Neural cell (in vitro differentiated cells): ENCODE results near the gene CLEC18B.
"Not testable (repeated sequence)": the region's sequence is repeated elsewhere in the genome, so short reads cannot be mapped to it uniquely, and the experiment has no call there.

Source experiments
- CTCF ChIP-seq: fragments of 450-650 bp; IDR thresholded peaks from 2 replicates; pipeline ENCODE4 v1.5.1; 2014; ENCODE audit warnings: antibody characterized with exemption, mild to moderate bottlenecking, moderate library complexity; ENCODE audit not compliant: poor library complexity, severe bottlenecking
- EP300 ChIP-seq: fragments of 450-650 bp; conservative IDR thresholded peaks from 2 replicates; pipeline ENCODE4 v1.6.1; 2014; ENCODE audit warnings: antibody characterized with exemption, mild to moderate bottlenecking, moderate library complexity; ENCODE audit not compliant: poor library complexity, severe bottlenecking
- EZH2 ChIP-seq: fragments of 200-600, 300-800 bp; shearing (Covaris generic), sonication (generic); IDR thresholded peaks from 2 replicates; pipeline ENCODE4 v1.6.1; 2014; ENCODE audit warnings: antibody characterized with exemption, low read length, borderline replicate concordance, mild to moderate bottlenecking; ENCODE audit not compliant: insufficient read depth, poor library complexity, severe bottlenecking
- MXI1 ChIP-seq: fragments of 450-650 bp; conservative IDR thresholded peaks from 2 replicates; pipeline ENCODE4 v1.6.1; 2014; ENCODE audit warnings: antibody characterized with exemption, mild to moderate bottlenecking; ENCODE audit not compliant: poor library complexity, severe bottlenecking
- POLR2AphosphoS5 ChIP-seq: IDR thresholded peaks from 2 replicates; pipeline ENCODE4 v1.6.1; 2012
- RAD21 ChIP-seq: fragments of 450-650 bp; conservative IDR thresholded peaks from 2 replicates; pipeline ENCODE4 v1.6.1; 2014; ENCODE audit warnings: antibody characterized with exemption, mild to moderate bottlenecking, moderate library complexity
- REST ChIP-seq: IDR thresholded peaks from 2 replicates; pipeline ENCODE4 v1.6.1; 2012; ENCODE audit warnings: borderline replicate concordance
- SMC3 ChIP-seq: fragments of 450-650 bp; conservative IDR thresholded peaks from 2 replicates; pipeline ENCODE4 v1.6.1; 2014; ENCODE audit warnings: antibody characterized with exemption, mild to moderate bottlenecking, moderate library complexity; ENCODE audit not compliant: poor library complexity

GRCh38 chr16:74430036-74430712, 8.9 kb upstream of the CLEC18B start:
- not testable (repeated sequence) for TF ChIP-seq POLR2AphosphoS5, SMC3, REST, EZH2, EP300, MXI1
- TF ChIP-seq CTCF: peak; percentile 62
- TF ChIP-seq RAD21: peak; percentile 48
